ENCODE measurements around the gene SCAF4.
"Not testable (repeated sequence)": the region's sequence is repeated elsewhere in the genome, so short reads cannot be mapped to it uniquely, and the experiment has no call there.

Gene SCAF4

GRCh38 chr21:31641416-31641922 is 90.4 kb downstream of the SCAF4 start:
- DNase-seq (ENCODE audit: low spot score), result no peak

GRCh38 chr21:31636874-31637273 is 95.0 kb downstream of the SCAF4 start:
- no peak for DNase-seq (ENCODE audit: low spot score)

- DNase-seq (ENCODE audit: low spot score), result no peak
These were observed 96.9 kb downstream of the SCAF4 start for GRCh38 chr21:31634993-31635392.

GRCh38 chr21:31631881-31632280 is 100.0 kb downstream of the SCAF4 start:
- DNase-seq (ENCODE audit: low spot score), result not testable (repeated sequence)

- DNase-seq (ENCODE audit: low spot score), result peak; percentile 38
These were observed 101.8 kb downstream of the SCAF4 start for GRCh38 chr21:31629972-31630711.

GRCh38 chr21:31624961-31625491 is 106.9 kb downstream of the SCAF4 start:
- DNase-seq (ENCODE audit: low spot score), result no peak

- DNase-seq (ENCODE audit: low spot score), result no peak
These were observed 107.7 kb downstream of the SCAF4 start for GRCh38 chr21:31624181-31624580.

- no peak for DNase-seq (ENCODE audit: low spot score)
These were observed 108.3 kb downstream of the SCAF4 start for GRCh38 chr21:31623664-31624063.

GRCh38 chr21:31622397-31622796 is 109.5 kb downstream of the SCAF4 start:
- DNase-seq (ENCODE audit: low spot score), result no peak
